B cell (primary cell): ENCODE results near the gene IRF7.

ENCODE experiments used
- EZH2 ChIP-seq: IDR thresholded peaks from 2 replicates; pipeline ENCODE4 v1.6.1; 2012; ENCODE audit warnings: borderline replicate concordance, low read depth, mild to moderate bottlenecking, moderate library complexity, low read length; ENCODE audit not compliant: insufficient read depth, poor library complexity, severe bottlenecking
- TF ChIP-seq, protein P1 (sequence below): fragments of 200-600 bp; IDR thresholded peaks from one replicate; pipeline ENCODE4 v1.8.0; 2022; ENCODE audit warnings: antibody characterized with exemption, mild to moderate bottlenecking

DNA sequence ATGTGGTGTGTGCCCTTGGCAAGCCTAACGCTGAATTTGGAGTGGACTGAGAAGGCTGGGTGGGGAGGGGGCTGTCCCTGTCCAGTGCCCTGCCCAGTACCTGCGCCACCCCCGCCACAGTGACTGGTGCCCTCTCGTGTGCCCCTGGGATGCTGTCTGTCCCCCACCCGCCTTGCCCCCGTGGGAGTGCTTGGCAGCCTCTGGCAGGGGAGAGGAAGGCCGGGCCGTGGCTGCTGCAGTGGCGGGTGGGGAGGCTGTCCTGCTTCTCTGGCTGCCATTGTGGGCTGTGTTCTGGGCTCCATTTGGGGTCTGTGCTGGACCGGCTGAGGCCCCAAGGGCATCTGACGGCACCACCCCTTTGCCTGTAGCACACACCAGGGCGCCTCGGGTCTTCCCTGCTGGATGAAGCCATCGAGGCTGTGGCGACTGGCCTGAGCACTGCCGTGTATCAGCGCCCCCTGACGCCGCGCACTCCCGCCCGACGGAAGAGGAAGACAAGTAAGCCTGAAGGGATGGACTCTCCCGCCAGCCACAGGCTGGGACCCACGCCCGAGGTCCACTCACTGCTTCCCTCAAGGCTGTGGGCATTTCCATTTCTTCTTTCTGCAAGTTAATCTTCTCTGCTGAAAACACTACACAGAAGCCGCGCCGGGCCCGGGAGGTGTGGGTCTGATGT is 17.6 kb downstream of the IRF7 start:
- no peak for TF ChIP-seq EZH2
- TF ChIP-seq, protein P1, sequence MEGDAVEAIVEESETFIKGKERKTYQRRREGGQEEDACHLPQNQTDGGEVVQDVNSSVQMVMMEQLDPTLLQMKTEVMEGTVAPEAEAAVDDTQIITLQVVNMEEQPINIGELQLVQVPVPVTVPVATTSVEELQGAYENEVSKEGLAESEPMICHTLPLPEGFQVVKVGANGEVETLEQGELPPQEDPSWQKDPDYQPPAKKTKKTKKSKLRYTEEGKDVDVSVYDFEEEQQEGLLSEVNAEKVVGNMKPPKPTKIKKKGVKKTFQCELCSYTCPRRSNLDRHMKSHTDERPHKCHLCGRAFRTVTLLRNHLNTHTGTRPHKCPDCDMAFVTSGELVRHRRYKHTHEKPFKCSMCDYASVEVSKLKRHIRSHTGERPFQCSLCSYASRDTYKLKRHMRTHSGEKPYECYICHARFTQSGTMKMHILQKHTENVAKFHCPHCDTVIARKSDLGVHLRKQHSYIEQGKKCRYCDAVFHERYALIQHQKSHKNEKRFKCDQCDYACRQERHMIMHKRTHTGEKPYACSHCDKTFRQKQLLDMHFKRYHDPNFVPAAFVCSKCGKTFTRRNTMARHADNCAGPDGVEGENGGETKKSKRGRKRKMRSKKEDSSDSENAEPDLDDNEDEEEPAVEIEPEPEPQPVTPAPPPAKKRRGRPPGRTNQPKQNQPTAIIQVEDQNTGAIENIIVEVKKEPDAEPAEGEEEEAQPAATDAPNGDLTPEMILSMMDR, result no peak
